ENCODE results near the gene H3-3A. TPM values are rescaled to one million over a fixed set of nuclear protein-coding genes. Genes with fewer than 3 reads are reported as not detected.

H3-3A gene
- total RNA-seq, 3 donors from 2014 or later = 466 to 839 (median 627) TPM

- Histone ChIP-seq H3K4me1 (ENCODE audit: low read depth) (peaks cover 14% of the 10 kb centered on the region), H3K36me3 (ENCODE audit: low read depth) (no peaks in the 10 kb centered on the region), H3K9me3 (no peaks in the 10 kb centered on the region), H3K4me3 (no peak overlapping the region)
- no peak for TF ChIP-seq CTCF (IDR thresholded peaks at IDR 0.05)
- ATAC-seq (no peak), DNase-seq (no peak)
- intact Hi-C loops (cut with DNase I, micrococcal nuclease) = no loop called here
These were observed 38.8 kb upstream of the H3-3A start for GRCh38 chr1:226023735-226024134.

- intact Hi-C loops (cut with DNase I, micrococcal nuclease) = no loop called here
These were observed 35.7 kb upstream of the H3-3A start for GRCh38 chr1:226026833-226027232.

GRCh38 chr1:226027538-226028217 is 34.8 kb upstream of the H3-3A start:
- no peak for TF ChIP-seq CTCF (IDR thresholded peaks at IDR 0.05)
- Histone ChIP-seq H3K4me3 (no peak overlapping the region), H3K9me3 (no peaks in the 10 kb centered on the region), H3K36me3 (ENCODE audit: low read depth) (no peaks in the 10 kb centered on the region), H3K4me1 (ENCODE audit: low read depth) (peaks cover 17% of the 10 kb centered on the region)
- ATAC-seq (peak; percentile 67), DNase-seq (peak in 1 of 3 donors; percentile 54)
- intact Hi-C loops (cut with DNase I, micrococcal nuclease) = no loop called here

More at GRCh38 chr1:226026833-226027232, 35.7 kb upstream of the H3-3A start:
- DNase-seq (no peak), ATAC-seq (no peak)
- Histone ChIP-seq H3K36me3 (ENCODE audit: low read depth) (no peaks in the 10 kb centered on the region), H3K4me1 (ENCODE audit: low read depth) (peaks cover 17% of the 10 kb centered on the region), H3K4me3 (no peak overlapping the region), H3K9me3 (no peaks in the 10 kb centered on the region)
- TF ChIP-seq CTCF (IDR thresholded peaks at IDR 0.05) = no peak

- H3K4me3 ChIP-seq = no peak overlapping the region
These were observed 33.4 kb upstream of the H3-3A start for GRCh38 chr1:226029093-226029496.

GRCh38 chr1:226029568-226030225 is 32.8 kb upstream of the H3-3A start:
- TF ChIP-seq CTCF (IDR thresholded peaks at IDR 0.05) = no peak

More at GRCh38 chr1:226029093-226029496, 33.4 kb upstream of the H3-3A start:
- intact Hi-C loops (cut with DNase I, micrococcal nuclease) = no loop called here
- ATAC-seq = peak; percentile 89
- Histone ChIP-seq H3K4me1 (ENCODE audit: low read depth) (peaks cover 21% of the 10 kb centered on the region), H3K36me3 (ENCODE audit: low read depth) (no peaks in the 10 kb centered on the region), H3K9me3 (no peaks in the 10 kb centered on the region)
- TF ChIP-seq CTCF (IDR thresholded peaks at IDR 0.05) = no peak
- peak in 2 of 3 donors; percentile 78 to 79 for DNase-seq

More at GRCh38 chr1:226029568-226030225, 32.8 kb upstream of the H3-3A start:
- Histone ChIP-seq H3K36me3 (ENCODE audit: low read depth) (no peaks in the 10 kb centered on the region), H3K4me3 (no peak overlapping the region), H3K4me1 (ENCODE audit: low read depth) (peaks cover 26% of the 10 kb centered on the region), H3K9me3 (no peaks in the 10 kb centered on the region)
- DNase-seq (peak in 1 of 3 donors; percentile 39), ATAC-seq (peak; percentile 35)
- intact Hi-C loops (cut with DNase I, micrococcal nuclease) = no loop called here
